Measurements from ENCODE around the gene GPANK1.

DNA sequence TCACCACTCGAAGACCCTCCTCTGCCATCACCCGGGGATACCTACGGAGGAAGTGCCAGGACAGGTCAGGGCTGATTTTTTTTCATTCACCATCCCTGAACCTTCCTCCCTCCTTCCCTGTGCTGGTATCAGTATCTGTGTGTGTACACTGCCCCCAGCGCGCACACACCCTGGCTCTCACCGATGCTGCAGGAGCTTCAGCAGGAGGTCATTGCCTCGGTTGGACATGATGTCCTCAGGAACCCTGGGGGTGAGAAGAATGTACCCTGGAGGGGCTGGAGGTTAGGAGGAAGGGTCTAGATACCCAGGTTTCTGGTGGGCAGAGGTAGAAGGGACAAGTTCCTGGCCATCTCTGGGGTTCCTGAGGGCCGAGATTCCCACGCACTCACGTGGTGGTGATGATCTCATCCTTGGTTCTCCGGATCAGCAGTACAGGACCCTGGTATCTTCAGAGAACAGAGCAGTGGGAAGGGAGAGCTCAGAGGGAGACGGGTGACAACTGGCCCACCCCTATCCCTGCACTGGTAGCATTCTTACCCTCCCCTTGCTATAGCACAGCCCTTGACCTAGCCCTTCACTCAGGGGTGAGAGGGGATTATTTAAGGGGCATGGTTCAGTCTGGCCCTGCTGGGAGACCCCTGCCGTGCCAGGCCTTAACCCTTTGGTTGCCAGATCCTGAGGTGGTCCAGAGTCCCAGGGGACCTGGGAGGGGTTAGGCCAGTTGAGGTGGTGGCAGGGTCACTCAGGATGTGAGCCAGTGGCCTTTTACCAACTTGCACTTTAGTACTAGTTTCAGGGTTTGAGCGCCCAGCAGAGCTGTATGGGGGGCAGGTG is 23.3 kb upstream of the GPANK1 start:
- TF ChIP-seq, protein P1, sequence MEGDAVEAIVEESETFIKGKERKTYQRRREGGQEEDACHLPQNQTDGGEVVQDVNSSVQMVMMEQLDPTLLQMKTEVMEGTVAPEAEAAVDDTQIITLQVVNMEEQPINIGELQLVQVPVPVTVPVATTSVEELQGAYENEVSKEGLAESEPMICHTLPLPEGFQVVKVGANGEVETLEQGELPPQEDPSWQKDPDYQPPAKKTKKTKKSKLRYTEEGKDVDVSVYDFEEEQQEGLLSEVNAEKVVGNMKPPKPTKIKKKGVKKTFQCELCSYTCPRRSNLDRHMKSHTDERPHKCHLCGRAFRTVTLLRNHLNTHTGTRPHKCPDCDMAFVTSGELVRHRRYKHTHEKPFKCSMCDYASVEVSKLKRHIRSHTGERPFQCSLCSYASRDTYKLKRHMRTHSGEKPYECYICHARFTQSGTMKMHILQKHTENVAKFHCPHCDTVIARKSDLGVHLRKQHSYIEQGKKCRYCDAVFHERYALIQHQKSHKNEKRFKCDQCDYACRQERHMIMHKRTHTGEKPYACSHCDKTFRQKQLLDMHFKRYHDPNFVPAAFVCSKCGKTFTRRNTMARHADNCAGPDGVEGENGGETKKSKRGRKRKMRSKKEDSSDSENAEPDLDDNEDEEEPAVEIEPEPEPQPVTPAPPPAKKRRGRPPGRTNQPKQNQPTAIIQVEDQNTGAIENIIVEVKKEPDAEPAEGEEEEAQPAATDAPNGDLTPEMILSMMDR (IDR thresholded peaks at IDR 0.05) = no peak
- TF ChIP-seq POLR2A (IDR thresholded peaks at IDR 0.05) = no peak

All from adrenal gland (tissue), 5 donors.